GM13976 (cell line): ENCODE measurements around the gene TMPRSS4.

Source experiments
- DNase-seq: peaks from one replicate; pipeline ENCODE4 v3.0.0; 2012; ENCODE audit warnings: low spot score
- CTCF ChIP-seq: IDR thresholded peaks from 2 replicates; pipeline ENCODE4 v1.5.1; 2012; ENCODE audit warnings: borderline replicate concordance, mild to moderate bottlenecking; ENCODE audit not compliant: insufficient read depth; ENCODE audit errors: extremely low read depth, missing control alignments, control extremely low read depth
- in situ Hi-C: fragments of 300-500 bp; cut with MboI; formaldehyde crosslinking; loops from one replicate; pipeline ENCODE4 v1.12.0; 2022; ENCODE audit warnings: low sequenced_read_pairs, mixed read lengths, inconsistent platforms; ENCODE audit not compliant: unreplicated experiment

Gene TMPRSS4

GRCh38 chr11:118102721-118103261 is 25.9 kb downstream of the TMPRSS4 start:
- no peak for TF ChIP-seq CTCF
- DNase-seq, result no peak
- in situ Hi-C loops, result no loop called here

GRCh38 chr11:118104491-118104890 is 27.6 kb downstream of the TMPRSS4 start:
- DNase-seq, result no peak
- in situ Hi-C loops, result no loop called here
- TF ChIP-seq CTCF, result no peak

GRCh38 chr11:118105657-118106305 is 28.9 kb downstream of the TMPRSS4 start:
- no peak for DNase-seq
- no peak for TF ChIP-seq CTCF
- in situ Hi-C loops, result no loop called here

GRCh38 chr11:118106789-118107335 is 30.0 kb downstream of the TMPRSS4 start:
- TF ChIP-seq CTCF, result no peak
- DNase-seq, result no peak
- in situ Hi-C loops, result no loop called here

- in situ Hi-C loops, result no loop called here
- DNase-seq, result no peak
- no peak for TF ChIP-seq CTCF
These were observed 31.6 kb downstream of the TMPRSS4 start for GRCh38 chr11:118108513-118108912.

GRCh38 chr11:118109231-118109630 is 32.4 kb downstream of the TMPRSS4 start:
- DNase-seq, result no peak
- in situ Hi-C loops, result no loop called here
- no peak for TF ChIP-seq CTCF
